GM19193 (cell line): Measurements from ENCODE around the gene CADM1.

Experiments
- POLR2A ChIP-seq: IDR thresholded peaks from 4 replicates; pipeline ENCODE4 v1.6.1; 2011; ENCODE audit not compliant: insufficient read depth, insufficient read length; ENCODE audit errors: extremely low read depth

CADM1 gene

GRCh38 chr11:115132436-115133228 lies 371.6 kb downstream of the CADM1 start:
- TF ChIP-seq POLR2A, result no peak

- no peak for TF ChIP-seq POLR2A
Observed at GRCh38 chr11:115129473-115130289, 374.5 kb downstream of the CADM1 start.

GRCh38 chr11:115128226-115128625 lies 376.0 kb downstream of the CADM1 start:
- no peak for TF ChIP-seq POLR2A

GRCh38 chr11:115127790-115128189 lies 376.4 kb downstream of the CADM1 start:
- TF ChIP-seq POLR2A, result no peak

GRCh38 chr11:115126515-115127208 lies 377.6 kb downstream of the CADM1 start:
- TF ChIP-seq POLR2A, result no peak

GRCh38 chr11:115126092-115126491 lies 378.1 kb downstream of the CADM1 start:
- no peak for TF ChIP-seq POLR2A

- no peak for TF ChIP-seq POLR2A
Observed at GRCh38 chr11:115124786-115125185, 379.4 kb downstream of the CADM1 start.

- no peak for TF ChIP-seq POLR2A
Observed at GRCh38 chr11:115123641-115124040, 380.6 kb downstream of the CADM1 start.

- TF ChIP-seq POLR2A, result no peak
Observed at GRCh38 chr11:115122274-115122673, 381.9 kb downstream of the CADM1 start.
